ENCODE measurements around the gene POMT2.

POMT2 gene

GRCh38 chr14:77246784-77247183 lies 73.9 kb downstream of the POMT2 start:
- Histone ChIP-seq H3K27me3 (ENCODE audit: insufficient read depth, poor library complexity, severe bottlenecking) (no peaks in the 10 kb centered on the region), H3K4me1 (ENCODE audit: insufficient read depth, poor library complexity, severe bottlenecking) (no peaks in the 10 kb centered on the region), H3K4me3 (ENCODE audit: severe bottlenecking) (no peak overlapping the region), H3K27ac (ENCODE audit: poor library complexity, severe bottlenecking) (no peak overlapping the region), H3K9me3 (ENCODE audit: severe bottlenecking) (peaks cover 2% of the 10 kb centered on the region), H3K36me3 (ENCODE audit: low read depth) (no peaks in the 10 kb centered on the region)
- DNase-seq (ENCODE audit: low spot score) (no peak), ATAC-seq (ENCODE audit: low read depth) (no peak)
- TF ChIP-seq CTCF (IDR thresholded peaks at IDR 0.05; ENCODE audit: poor library complexity, severe bottlenecking), result no peak

- TF ChIP-seq CTCF (IDR thresholded peaks at IDR 0.05; ENCODE audit: poor library complexity, severe bottlenecking), result no peak
- Histone ChIP-seq H3K4me1 (ENCODE audit: insufficient read depth, poor library complexity, severe bottlenecking) (no peaks in the 10 kb centered on the region), H3K9me3 (ENCODE audit: severe bottlenecking) (peaks cover 2% of the 10 kb centered on the region), H3K4me3 (ENCODE audit: severe bottlenecking) (no peak overlapping the region), H3K27ac (ENCODE audit: poor library complexity, severe bottlenecking) (no peak overlapping the region), H3K27me3 (ENCODE audit: insufficient read depth, poor library complexity, severe bottlenecking) (no peaks in the 10 kb centered on the region), H3K36me3 (ENCODE audit: low read depth) (no peaks in the 10 kb centered on the region)
- DNase-seq (ENCODE audit: low spot score) (no peak), ATAC-seq (ENCODE audit: low read depth) (no peak)
Observed at GRCh38 chr14:77245820-77246219, 74.9 kb downstream of the POMT2 start.

GRCh38 chr14:77243853-77244252 lies 76.8 kb downstream of the POMT2 start:
- Histone ChIP-seq H3K27me3 (ENCODE audit: insufficient read depth, poor library complexity, severe bottlenecking) (no peaks in the 10 kb centered on the region), H3K4me3 (ENCODE audit: severe bottlenecking) (no peak overlapping the region), H3K4me1 (ENCODE audit: insufficient read depth, poor library complexity, severe bottlenecking) (no peaks in the 10 kb centered on the region), H3K9me3 (ENCODE audit: severe bottlenecking) (peaks cover 2% of the 10 kb centered on the region), H3K27ac (ENCODE audit: poor library complexity, severe bottlenecking) (no peak overlapping the region), H3K36me3 (ENCODE audit: low read depth) (no peaks in the 10 kb centered on the region)
- no peak for TF ChIP-seq CTCF (IDR thresholded peaks at IDR 0.05; ENCODE audit: poor library complexity, severe bottlenecking)
- DNase-seq (ENCODE audit: low spot score), result no peak
- ATAC-seq (ENCODE audit: low read depth), result no peak

- Histone ChIP-seq H3K36me3 (ENCODE audit: low read depth) (no peaks in the 10 kb centered on the region), H3K4me1 (ENCODE audit: insufficient read depth, poor library complexity, severe bottlenecking) (no peaks in the 10 kb centered on the region), H3K27ac (ENCODE audit: poor library complexity, severe bottlenecking) (no peak overlapping the region), H3K9me3 (ENCODE audit: severe bottlenecking) (peaks cover 2% of the 10 kb centered on the region), H3K27me3 (ENCODE audit: insufficient read depth, poor library complexity, severe bottlenecking) (no peaks in the 10 kb centered on the region), H3K4me3 (ENCODE audit: severe bottlenecking) (no peak overlapping the region)
- DNase-seq (ENCODE audit: low spot score) (no peak), ATAC-seq (ENCODE audit: low read depth) (no peak)
- no peak for TF ChIP-seq CTCF (IDR thresholded peaks at IDR 0.05; ENCODE audit: poor library complexity, severe bottlenecking)
Observed at GRCh38 chr14:77242752-77243151, 77.9 kb downstream of the POMT2 start.

- Histone ChIP-seq H3K4me1 (ENCODE audit: insufficient read depth, poor library complexity, severe bottlenecking) (no peaks in the 10 kb centered on the region), H3K4me3 (ENCODE audit: severe bottlenecking) (no peak overlapping the region), H3K27me3 (ENCODE audit: insufficient read depth, poor library complexity, severe bottlenecking) (no peaks in the 10 kb centered on the region), H3K36me3 (ENCODE audit: low read depth) (no peaks in the 10 kb centered on the region), H3K27ac (ENCODE audit: poor library complexity, severe bottlenecking) (no peak overlapping the region), H3K9me3 (ENCODE audit: severe bottlenecking) (peaks cover 2% of the 10 kb centered on the region)
- DNase-seq (ENCODE audit: low spot score), result no peak
- no peak for ATAC-seq (ENCODE audit: low read depth)
- TF ChIP-seq CTCF (IDR thresholded peaks at IDR 0.05; ENCODE audit: poor library complexity, severe bottlenecking), result no peak
Observed at GRCh38 chr14:77241955-77242354, 78.7 kb downstream of the POMT2 start.
